RPMI7951 (cell line): ENCODE data around the gene SLC44A4. TPM values are rescaled to one million over a fixed set of nuclear protein-coding genes. Genes with fewer than 3 reads are reported as not detected.

Source experiments
- DNase-seq: peaks from one replicate; pipeline ENCODE4 v3.0.0-alpha.2; 2012; ENCODE audit warnings: low read depth
- total RNA-seq: library from RNA; depleted of rRNA; stranded (reverse); fragments of >200 nt; shearing (Covaris generic); gene quantifications from 2 replicates; pipeline ENCODE4 v1.2.3, GENCODE V29; 2014

Gene SLC44A4
- total RNA-seq, 1 experiment from 2014 or later: not detected

DNA sequence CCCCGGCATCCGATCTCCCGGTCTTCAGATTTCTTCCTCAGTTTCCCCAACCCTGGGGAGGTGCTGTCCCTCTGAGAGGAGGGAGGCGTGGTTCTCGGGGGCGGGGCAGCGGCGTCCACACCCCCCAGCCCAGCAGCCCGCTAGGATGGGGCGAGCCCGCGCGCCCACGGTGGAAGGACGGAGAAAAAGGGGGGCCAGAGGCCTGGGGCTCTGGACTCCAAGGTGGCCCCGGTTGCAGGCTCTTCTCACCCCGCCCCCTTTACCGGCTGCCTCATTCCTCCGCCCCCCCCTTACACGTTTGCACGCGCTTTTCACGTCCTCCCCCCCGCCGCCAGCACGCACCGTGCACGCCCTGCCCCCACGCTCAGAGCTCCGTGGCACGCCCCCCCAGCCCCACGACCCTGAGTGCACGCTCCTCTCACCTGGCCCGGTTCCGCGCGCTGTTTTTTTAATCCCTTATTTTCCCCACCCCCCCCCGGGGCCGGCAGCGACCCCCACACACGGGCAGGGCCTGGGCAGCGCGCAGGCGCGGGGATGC lies 22.7 kb upstream of the SLC44A4 start:
- DNase-seq: peak; percentile 58

DNA sequence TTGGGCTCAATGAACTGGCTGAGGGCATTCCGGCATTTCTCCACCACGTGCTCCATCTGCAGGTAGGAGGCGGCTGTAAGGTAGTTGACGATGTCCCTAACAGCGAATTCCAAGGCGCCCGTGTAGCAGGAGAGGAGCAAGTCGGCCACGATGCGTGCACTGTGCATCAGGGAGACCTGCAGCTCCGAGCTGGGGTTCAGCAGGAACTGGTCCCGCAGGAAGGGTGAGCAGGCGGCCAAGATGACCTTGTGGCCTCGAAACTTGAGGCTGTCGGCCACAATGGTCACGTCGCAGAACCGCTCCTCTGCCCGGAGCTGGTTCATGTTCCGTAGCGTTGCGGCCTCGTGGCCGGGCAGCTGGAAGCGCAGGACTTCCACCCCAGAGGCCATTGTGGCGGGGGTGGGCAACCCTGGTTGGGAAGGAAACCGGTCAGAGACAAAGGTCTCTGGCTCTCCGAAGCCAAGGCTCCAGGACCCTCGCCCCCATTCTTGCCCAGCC lies 22.2 kb upstream of the SLC44A4 start:
- DNase-seq: no peak

DNA sequence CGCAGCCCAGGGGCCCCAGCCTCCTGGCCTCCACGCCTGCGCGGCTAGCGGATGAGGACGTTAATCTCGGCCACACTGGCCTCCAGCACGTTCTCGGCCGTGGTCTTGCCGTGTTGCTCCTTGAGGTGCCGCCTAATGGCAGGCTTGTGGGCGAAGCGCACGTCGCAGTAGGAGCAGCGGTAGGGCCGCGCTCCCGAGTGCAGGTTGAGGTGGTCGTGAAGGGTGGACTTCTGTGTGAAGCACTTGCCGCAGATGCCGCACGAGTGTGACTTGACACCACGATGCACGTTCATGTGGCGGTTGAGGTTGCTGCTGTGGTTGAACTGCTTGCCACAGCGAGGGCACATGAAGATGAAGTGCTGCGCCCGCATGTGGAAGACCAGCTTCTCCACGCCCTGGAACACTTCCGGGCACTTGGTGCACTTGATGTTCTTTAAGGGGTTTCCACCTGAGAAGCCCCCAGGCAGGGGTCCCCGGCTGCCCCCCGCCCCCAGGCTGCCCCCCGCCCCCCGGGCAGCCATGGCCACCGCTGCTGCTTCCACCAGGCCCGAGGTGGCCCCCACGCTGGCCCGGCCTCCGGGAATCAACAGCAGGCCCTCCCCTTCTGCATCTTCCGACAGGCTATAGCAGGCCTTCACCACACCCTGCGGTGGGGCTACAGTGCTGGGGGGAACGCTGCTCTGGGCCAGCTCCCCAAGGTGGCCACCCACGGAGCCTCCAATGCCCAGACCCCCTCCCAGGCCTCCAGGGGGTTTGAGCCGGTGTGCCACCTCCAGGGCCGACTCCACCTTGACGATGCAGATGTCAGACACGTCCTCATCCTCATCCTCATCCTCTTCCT lies 21.3 kb upstream of the SLC44A4 start:
- DNase-seq: no peak

DNA sequence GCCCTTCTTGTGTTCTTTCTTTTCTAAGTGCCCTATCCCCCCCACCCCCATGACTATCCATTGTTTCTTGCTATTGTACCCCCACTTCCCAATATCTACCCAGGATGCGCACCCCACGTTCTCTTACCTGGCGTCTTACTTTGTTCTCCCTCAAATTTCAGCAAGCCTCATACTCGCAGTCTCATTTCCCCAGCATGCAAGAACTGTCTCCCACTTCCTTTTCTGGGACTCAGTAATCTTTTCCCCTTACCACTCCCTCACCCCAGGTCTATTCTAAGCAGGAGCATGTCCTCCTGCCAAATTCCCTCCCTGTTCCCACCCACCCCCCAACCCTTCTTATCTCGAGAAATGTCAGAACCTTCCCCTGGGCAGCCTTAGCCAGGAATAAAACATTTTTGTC lies 20.4 kb upstream of the SLC44A4 start:
- DNase-seq: no peak

DNA sequence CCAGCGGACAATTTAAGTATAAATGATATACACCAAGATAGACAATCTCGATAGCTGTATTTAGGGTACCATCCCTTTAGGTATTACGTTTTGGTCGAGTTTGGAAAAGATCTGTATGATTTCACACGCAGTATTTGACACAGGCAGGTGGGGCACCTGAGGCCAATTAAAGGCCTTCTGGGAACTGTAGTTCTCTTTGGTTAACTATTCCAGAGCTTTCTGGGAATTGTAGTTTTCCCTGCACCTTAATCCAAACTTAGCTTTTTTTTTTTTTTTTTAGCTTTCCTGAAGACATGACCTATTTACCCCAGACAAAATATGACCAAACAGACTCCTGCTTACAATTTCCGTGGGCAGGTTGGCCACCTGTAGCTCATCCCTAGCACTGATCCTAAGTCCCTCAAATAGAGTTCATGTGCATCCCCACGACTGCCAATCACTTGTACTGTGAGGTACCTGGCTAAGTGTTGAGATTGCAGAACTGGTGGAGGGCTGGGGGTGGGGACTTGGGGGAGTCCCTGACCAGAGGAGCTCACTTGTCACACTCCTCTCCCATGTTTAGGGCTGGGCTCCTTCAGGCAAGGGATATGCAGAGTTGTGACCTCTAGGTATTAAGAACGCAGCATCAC lies 19.7 kb upstream of the SLC44A4 start:
- peak; percentile 39 for DNase-seq

DNA sequence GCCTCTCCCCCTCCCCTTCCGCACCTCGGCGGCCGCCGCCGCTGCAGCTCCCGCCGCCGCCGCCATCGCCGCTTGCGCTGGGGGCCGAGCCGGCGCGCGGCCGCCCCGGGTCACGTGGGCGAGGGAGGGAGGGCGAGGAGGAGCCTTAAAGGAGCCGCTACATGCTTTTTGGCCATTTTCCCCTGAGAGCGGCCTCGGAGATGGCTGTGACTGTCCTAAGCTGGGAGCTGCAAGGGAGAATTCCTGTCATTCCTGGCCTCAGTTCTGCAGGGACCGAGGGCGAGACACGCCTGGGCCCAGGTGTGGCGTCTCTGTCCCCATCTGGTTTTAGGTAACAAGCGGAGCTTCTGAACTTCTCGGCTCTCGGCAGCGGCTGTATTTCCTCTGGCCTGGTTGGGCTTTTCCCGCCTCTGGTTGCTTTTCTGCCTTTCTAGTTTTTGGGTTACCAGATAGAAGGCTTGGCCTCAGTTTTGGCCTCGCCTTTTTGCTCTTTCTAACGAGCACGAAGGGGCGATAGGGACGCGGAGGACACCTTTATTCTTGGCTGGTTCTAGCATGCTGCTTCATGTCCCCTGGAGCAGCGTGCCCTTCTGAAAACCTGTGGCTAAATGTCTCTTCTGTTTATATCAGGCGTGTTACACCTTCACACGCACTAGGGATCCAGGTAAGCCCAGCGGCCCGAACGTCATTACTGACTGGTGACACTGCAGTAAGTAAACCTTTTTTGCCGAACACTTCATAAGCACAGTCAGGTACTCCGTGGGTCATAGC lies 19.0 kb upstream of the SLC44A4 start, which contains the start of gene EHMT2:
EHMT2 (minus strand) TSS at position 87 of the 771 bp plus-strand sequence; CDS start at position 66, 21 bp downstream.
- DNase-seq: peak; percentile 79

DNA sequence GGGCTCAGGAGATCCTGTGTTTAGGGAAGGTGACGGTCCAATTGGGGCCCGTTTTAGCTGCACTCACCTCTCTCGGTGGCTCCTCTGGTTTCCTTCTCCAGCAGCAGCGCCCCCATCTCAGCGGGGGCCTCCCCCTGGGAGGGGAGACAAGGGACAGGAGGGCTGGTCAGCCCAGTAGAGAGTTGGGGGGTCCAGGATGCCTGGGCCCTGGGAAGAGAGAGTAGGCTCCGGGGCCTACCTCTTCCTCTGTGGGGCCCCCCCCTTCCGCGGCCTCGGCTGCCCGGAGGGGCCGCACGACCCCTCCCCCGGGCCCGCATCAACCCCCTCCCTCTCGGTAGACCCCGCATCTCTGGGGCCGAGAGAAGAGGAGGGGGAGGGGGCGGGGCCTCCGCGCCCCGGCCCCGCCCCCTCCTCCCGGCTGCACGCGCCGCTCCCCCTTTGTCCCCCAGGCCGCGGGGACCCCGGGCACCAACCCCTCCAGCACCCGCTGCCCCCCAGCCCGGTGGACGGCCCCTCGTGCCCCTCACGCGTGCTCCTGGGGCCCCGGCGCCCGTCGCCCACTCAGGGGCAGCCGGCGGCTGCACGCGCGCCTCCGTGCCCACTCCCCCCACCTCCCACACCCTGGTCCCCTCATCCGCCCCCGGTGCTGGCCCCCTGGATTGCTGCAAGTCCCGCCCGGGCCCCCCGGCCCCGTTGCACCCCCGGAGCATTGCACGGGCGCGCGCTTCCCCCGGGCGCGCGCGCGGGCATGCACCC lies 18.2 kb upstream of the SLC44A4 start:
- no peak for DNase-seq

DNA sequence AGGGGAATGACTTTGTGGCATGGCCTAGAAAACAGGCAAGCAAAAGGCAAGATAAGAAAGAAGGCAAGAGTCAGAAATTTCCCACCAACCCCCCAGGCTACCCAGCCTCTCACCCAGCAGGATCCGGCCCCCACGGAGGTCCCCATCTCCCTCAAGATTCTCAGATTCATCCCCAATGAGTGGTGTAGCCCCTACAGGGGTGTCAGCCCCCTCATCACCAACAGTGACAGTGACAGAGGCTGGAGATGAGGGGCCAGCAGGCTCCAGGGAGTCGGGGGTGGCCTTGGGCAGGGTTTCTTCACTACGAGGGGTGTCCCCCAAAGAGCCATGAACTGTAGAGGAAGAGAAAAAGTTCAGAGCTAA lies 17.7 kb upstream of the SLC44A4 start:
- no peak for DNase-seq

DNA sequence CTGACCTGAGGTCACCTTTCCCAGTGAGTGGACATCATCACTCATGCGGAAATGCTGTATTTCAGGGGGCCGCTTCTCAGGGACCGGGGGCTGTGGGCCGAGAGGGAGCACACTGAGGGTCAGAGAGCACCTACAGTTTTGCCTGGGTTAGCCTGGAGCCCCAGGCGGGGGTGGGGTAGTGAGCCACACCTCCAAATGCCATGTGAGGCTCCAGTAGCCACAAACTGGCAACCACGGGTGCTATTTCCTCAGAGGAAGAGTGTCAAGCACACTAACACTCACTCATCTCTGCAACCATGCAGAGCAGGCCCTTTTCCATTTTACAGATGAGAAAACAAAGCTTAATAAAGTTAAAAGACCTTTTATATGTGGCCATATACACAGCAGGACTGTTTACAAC lies 14.0 kb upstream of the SLC44A4 start:
- DNase-seq: no peak

DNA sequence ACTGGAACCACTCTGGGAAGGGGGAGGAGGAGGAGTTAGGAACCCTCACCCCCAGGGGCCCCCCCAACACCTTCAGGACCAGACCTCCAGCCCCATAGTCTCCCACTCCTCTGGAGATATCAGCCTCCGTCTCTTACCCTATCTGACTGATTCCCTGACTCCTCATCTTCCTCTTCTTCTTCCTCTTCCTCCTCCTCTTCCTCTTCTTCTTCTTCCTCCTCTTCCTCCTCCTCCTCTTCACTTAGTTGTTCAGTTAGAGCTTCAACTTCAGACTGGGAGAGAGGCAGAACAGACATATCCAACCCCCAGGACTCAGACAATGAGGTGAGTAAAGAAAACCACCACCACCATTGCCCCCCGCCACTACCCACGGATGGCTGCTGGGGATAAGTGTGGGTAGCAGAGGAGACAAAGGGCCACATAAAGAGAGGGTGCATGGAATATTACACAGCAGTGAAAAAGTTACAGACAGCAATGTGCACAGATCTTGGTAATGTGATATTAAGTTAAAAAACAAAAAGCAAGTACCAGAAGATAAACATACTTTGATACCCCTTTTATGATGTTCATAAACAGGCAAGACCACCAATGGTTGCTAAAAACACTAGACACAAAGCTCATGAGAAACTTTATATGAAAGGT lies 10.7 kb upstream of the SLC44A4 start:
- no peak for DNase-seq

DNA sequence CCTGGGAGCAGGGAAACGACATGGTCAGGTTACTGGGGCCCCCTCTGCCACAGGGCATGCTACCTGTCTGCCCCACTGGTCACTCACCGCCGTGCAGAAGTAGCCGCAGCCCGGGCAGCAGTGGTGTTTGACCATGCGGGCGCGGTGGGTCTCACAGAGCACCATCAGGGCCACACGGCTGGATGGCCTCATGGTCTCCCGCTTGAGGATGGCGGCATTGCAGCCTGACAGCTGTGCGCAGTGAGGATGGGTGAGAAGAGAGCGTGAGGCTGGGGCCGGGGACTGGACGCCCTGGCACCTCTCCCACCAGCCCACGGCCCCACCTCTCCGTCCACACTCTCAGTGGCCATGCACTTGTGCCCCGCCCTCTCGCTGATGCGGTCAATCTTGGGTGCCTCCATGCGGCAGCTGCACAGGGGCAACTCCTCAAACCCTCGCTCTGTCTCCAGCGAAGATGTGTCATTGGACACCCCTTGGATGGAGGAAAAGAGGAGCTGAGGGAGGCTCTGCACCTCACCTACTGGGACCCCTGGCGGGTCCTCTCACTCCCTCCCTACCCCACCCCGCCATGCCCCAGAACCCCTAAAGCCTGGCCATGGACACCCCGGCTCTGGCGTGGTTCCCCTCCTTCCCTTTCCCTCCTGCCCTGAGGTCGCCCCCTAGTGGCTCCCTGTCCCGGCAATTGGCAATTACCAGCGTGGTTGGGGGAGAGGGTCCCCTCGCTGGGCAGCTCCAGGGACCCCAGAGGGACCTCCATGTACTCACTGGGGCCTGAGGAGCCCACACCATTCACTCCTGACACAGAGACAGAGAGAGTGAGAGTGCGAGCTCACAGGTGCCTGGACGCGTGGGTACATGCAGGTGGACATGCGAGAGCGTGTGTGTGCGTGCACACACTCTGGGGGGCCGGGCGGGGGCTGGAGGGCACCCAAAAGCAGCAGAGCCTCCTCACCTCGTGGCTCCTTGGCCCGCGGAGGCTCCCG lies 9.8 kb upstream of the SLC44A4 start:
- DNase-seq: no peak

DNA sequence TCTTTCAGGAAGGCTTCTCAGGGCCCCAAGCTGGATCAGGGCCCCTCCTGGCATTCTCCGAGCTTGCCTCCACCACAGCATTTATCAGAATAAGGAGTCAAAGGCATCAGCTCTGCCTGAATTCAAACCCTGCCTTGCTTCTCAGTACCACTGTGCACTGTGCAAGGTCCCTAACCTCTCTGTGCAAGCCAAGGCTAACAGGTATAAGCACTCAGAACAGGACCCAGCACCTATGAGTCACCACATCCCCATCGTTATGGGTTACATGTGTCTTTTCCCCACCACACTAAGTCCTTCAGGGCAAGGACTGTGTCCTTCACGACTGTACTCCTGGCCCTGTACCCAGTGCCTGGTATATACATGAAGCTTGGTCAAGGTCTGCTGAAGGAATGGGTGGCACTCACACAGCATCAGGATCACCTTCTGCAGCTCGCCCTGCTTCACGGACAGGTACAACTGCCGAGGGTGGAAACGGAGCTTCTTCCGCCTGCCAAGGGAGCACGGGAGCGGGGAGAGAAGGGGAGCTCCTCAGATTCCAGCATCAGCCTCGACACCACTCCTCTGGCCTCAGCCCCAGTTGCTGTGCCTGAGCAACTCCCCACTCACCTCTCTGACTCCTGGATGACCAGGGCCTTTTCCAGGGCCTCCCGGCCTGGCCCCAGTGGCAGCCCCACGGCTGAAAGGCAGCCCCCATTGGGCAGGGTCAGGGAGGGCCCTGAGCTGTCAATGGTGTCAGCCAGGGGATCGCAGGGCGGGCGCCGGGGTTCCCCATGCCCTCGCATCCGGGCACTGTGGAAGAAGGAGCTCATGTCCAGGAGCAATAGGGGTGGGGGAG lies 8.6 kb upstream of the SLC44A4 start:
- DNase-seq: no peak

DNA sequence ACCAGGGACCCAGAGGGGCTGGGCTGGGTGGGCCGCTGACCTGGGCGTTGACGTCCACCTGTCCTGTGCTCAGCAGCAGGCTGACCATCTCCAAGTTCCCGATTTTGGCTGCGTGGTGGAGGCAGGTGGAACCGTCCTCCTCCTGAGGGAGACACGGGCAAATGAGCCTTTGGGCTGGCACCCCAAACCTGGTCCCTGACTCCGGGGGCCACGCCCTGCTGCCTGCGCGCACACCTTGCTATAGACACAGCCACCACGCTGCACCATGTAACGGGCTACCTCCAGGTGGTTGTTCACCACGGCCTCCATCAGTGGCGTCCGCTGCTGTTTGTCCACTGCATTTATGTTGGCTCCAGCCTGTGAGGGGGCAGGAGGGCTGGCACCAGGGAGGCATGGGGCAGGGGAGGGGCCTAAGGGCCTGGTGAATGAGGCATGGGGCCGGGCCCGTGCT lies 7.8 kb upstream of the SLC44A4 start:
- DNase-seq: no peak

DNA sequence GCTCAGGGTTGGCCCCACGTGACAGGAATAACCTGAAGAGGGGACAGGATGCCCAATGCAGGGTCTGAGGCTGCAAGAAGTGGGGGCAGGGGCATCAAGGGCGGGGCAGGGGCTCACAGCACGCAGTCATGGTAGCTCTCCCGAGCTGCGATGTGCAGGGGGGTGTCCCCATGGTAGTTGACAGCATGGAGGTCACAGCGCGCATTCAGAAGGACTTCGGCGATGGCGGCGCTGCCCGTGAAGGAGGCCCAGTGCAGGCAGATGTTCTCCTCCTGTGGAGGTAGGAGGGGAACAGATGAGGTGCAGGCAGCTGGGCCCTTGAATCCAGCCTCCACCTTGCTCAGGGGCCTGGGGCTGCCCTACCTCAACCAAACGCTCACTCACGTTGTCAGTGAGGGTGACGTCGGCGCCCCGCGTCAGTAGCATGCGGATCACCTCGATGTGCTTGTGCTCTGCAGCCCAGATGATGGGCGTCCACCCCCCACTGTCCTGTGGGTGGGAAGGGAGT lies 5.8 kb upstream of the SLC44A4 start:
- no peak for DNase-seq

DNA sequence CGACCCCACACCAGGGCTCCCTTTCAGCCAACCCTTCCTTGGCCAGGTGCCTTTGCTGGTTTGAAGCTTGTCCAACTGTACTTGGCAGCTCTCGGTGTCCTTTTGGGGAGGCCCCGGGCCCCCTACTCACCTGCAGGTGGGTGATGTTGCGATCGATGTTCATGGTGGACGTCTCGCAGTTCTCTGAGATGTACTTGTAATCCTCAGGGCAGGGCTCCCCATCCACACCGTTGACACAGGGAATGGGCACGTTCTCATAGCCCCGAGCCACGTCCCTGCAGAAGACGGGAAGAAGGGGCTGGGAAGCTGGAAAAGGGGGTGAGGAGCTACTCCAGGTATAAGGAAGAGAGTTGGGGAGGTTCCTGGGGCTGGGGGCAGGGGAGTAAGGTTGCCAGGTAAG lies 4.9 kb upstream of the SLC44A4 start:
- no peak for DNase-seq

DNA sequence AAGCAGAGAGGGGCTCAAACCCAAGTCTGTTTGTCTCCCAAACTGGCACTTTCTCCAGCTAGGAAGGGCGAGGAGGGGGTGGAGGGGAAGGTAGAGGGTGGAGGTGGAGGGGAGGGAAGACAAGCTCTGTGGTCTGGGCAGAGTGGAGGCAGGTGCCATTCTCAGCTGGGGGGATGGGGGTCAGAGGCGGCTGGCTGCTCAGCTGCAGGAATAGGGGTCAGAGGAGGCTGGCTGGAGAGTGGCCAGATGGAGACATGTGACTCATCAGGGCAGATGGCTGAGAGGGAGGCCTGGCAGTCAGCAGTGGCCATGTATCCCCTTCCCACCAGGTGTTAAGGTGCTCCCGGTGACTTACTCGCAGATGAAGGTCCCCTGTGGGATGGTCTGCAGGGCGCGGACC lies 3.5 kb upstream of the SLC44A4 start:
- peak; percentile 48 for DNase-seq

DNA sequence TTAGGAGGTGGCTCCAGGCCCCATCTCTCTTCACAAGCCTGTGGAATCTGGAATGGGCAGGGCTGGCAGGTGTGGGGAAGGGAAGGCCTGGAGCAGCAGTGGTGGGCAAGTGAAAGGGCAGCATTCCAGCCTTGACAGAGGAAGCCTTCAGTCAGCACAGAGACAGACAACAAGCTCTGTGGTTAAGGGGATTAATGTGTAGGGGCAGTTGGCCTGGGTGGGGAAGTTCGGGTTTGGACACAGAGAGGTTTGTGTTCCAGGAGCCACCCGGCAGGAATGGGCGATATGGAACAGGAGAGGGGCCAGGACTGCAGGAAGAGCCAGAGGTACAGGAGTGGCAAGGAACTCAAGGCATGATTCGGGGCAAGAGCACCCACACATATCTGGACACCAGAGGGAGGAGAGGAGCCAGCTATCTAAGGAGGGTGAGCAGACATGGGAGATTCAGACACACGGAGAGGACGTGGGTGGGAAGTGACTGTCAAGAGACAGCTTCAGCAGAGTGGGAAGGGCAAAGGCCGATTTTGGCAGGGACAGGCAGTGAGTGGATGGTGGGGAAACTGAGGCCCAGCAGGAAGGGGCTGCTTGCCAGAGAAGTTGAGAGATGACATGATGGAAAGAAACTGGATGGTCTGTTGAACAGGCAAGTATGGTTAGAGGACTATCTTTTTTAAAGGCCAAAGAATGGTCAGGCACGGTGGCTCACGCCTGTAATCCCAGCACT lies 2.5 kb upstream of the SLC44A4 start:
- no peak for DNase-seq

DNA sequence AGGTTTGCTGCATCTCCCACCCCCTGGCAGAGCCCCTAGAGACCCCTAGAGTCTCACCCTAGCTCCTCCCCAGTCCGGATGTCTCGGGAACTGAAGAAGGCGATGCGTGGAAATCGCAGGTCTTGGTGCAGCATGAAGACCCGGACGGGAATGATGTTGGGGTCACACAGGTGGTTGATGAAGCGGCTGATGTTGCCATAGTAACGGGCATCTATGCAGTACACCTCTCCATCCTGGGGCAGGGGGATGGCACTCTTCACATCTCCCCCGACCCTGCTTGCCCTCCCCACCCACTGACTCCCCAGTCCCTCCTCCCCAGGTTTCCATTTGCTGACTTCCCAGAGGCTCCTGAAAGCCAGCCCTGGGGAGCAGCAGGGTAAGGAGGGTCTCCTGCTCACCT lies 1.8 kb upstream of the SLC44A4 start:
- no peak for DNase-seq
